ENCODE data around the gene PRKCB.

The PRKCB gene

GRCh38 chr16:23821875-23822688 is 13.7 kb upstream of the PRKCB start:
- Histone ChIP-seq H3K36me3 (ENCODE audit: low read depth) (no peaks in the 10 kb centered on the region), H3K4me1 (ENCODE audit: insufficient read depth, poor library complexity, severe bottlenecking) (no peaks in the 10 kb centered on the region), H3K9me3 (ENCODE audit: severe bottlenecking) (no peaks in the 10 kb centered on the region), H3K27me3 (ENCODE audit: insufficient read depth, poor library complexity, severe bottlenecking) (peaks cover under 1% of the 10 kb centered on the region), H3K4me3 (ENCODE audit: severe bottlenecking) (no peak overlapping the region), H3K27ac (ENCODE audit: poor library complexity, severe bottlenecking) (no peak overlapping the region)
- ATAC-seq (ENCODE audit: low read depth) (no peak), DNase-seq (ENCODE audit: low spot score) (no peak)
- TF ChIP-seq CTCF (IDR thresholded peaks at IDR 0.05; ENCODE audit: poor library complexity, severe bottlenecking) = no peak

- Histone ChIP-seq H3K4me3 (ENCODE audit: severe bottlenecking) (no peak overlapping the region), H3K4me1 (ENCODE audit: insufficient read depth, poor library complexity, severe bottlenecking) (no peaks in the 10 kb centered on the region), H3K27me3 (ENCODE audit: insufficient read depth, poor library complexity, severe bottlenecking) (no peaks in the 10 kb centered on the region), H3K27ac (ENCODE audit: poor library complexity, severe bottlenecking) (no peak overlapping the region), H3K9me3 (ENCODE audit: severe bottlenecking) (no peaks in the 10 kb centered on the region), H3K36me3 (ENCODE audit: low read depth) (no peaks in the 10 kb centered on the region)
- no peak for TF ChIP-seq CTCF (IDR thresholded peaks at IDR 0.05; ENCODE audit: poor library complexity, severe bottlenecking)
- DNase-seq (ENCODE audit: low spot score) = no peak
- no peak for ATAC-seq (ENCODE audit: low read depth)
Observed at GRCh38 chr16:23823475-23824384, 12.1 kb upstream of the PRKCB start.

- TF ChIP-seq CTCF (IDR thresholded peaks at IDR 0.05; ENCODE audit: poor library complexity, severe bottlenecking) = no peak
- no peaks in the 10 kb centered on the region for H3K4me1 ChIP-seq (ENCODE audit: insufficient read depth, poor library complexity, severe bottlenecking)
- ATAC-seq (ENCODE audit: low read depth) (no peak), DNase-seq (ENCODE audit: low spot score) (no peak)
- no peaks in the 10 kb centered on the region for H3K36me3 ChIP-seq (ENCODE audit: low read depth)
- peaks cover 4% of the 10 kb centered on the region for H3K9me3 ChIP-seq (ENCODE audit: severe bottlenecking)
- no peak overlapping the region for H3K4me3 ChIP-seq (ENCODE audit: severe bottlenecking)
- no peaks in the 10 kb centered on the region for H3K27me3 ChIP-seq (ENCODE audit: insufficient read depth, poor library complexity, severe bottlenecking)
- H3K27ac ChIP-seq (ENCODE audit: poor library complexity, severe bottlenecking) = no peak overlapping the region
Observed at GRCh38 chr16:23824909-23825308, 10.9 kb upstream of the PRKCB start.

GRCh38 chr16:23826528-23827045 is 9.2 kb upstream of the PRKCB start:
- TF ChIP-seq CTCF (IDR thresholded peaks at IDR 0.05; ENCODE audit: poor library complexity, severe bottlenecking) = no peak
- Histone ChIP-seq H3K9me3 (ENCODE audit: severe bottlenecking) (peaks cover 9% of the 10 kb centered on the region), H3K27me3 (ENCODE audit: insufficient read depth, poor library complexity, severe bottlenecking) (no peaks in the 10 kb centered on the region), H3K4me3 (ENCODE audit: severe bottlenecking) (no peak overlapping the region), H3K27ac (ENCODE audit: poor library complexity, severe bottlenecking) (no peak overlapping the region), H3K36me3 (ENCODE audit: low read depth) (no peaks in the 10 kb centered on the region), H3K4me1 (ENCODE audit: insufficient read depth, poor library complexity, severe bottlenecking) (no peaks in the 10 kb centered on the region)
- DNase-seq (ENCODE audit: low spot score) (no peak), ATAC-seq (ENCODE audit: low read depth) (no peak)

Data from RWPE2 (cell line).